ENCODE results near the gene TMEM131L.

DNA sequence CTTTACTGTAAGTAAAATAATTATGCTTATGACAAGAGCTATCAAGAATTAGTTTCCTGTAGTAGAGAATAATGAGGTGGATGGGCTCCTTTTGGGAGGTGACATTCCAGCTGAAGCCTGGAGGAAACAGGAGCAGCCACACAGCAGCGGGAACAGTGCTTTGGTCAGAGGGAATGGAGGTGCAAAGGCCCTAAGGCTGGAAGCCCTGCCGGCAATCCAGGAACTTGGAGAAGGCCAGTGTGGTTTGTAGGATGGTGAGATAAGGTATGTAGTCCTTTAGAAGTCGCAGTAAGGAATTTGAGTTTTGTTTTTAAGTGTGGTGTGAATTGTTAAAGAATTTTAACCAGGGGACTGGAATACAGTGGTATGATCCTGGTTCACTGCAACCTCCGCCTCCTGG lies 8.1 kb downstream of the TMEM131L start:
- TF ChIP-seq GATA2 (IDR thresholded peaks at IDR 0.05; ENCODE audit: low read depth, low read length), result no peak
- TF ChIP-seq GATA3 (IDR thresholded peaks at IDR 0.05; ENCODE audit: low read depth, low read length), result no peak
